Kidney (tissue), 14 donors: ENCODE data around the gene PPP2R2C. TPM values are rescaled to one million over a fixed set of nuclear protein-coding genes. Genes with fewer than 3 reads are reported as not detected.

Source experiments
- DNase-seq, 5 donors: peaks; one replicate each; pipeline ENCODE4 v3.0.0-alpha.2; 2013 to 2020
- FAIRE-seq: peaks from 2 replicates; lab custom pipeline; 2012; peaks lifted over from hg19 to GRCh38; lab: Jason Lieb, UNC
- H3K27ac ChIP-seq, 2 donors: one replicate each; pipeline ENCODE4 v1.7.0; 2013; ENCODE audit warnings: low read depth in 2 of 2, low read length in 2 of 2, inconsistent platforms in 1 of 2
- H3K27me3 ChIP-seq: one replicate; pipeline ENCODE4 v1.7.1; 2013; ENCODE audit warnings: low read length, inconsistent platforms; ENCODE audit not compliant: control insufficient read depth, insufficient read depth
- H3K36me3 ChIP-seq, 3 donors: one replicate each; pipeline versions ENCODE4 v1.7.0 to v1.7.1; 2013; ENCODE audit warnings: low read length in 3 of 3, control low read depth in 1 of 3, inconsistent platforms in 1 of 3; ENCODE audit not compliant: insufficient read depth in 3 of 3, control insufficient read depth in 2 of 3
- H3K4me1 ChIP-seq, 3 donors: one replicate each; pipeline versions ENCODE4 v1.7.0 to v1.7.1; 2013; ENCODE audit warnings: low read length in 3 of 3, inconsistent platforms in 1 of 3, low read depth in 1 of 3; ENCODE audit not compliant: control insufficient read depth in 2 of 3, insufficient read depth in 2 of 3
- H3K4me3 ChIP-seq, 3 donors: one replicate each; pipeline versions ENCODE4 v1.7.0 to v1.8.1; 2013; ENCODE audit warnings: low read length in 3 of 3, control low read depth in 1 of 3, inconsistent platforms in 1 of 3
- H3K9ac ChIP-seq, 3 donors: one replicate each; pipeline versions ENCODE4 v1.7.0 to v1.7.1; 2013; ENCODE audit warnings: low read length in 3 of 3, control low read depth in 1 of 3, inconsistent platforms in 1 of 3
- H3K9me3 ChIP-seq, 3 donors: one replicate each; pipeline versions ENCODE4 v1.7.0 to v1.7.1; 2013; ENCODE audit warnings: low read length in 3 of 3, control low read depth in 1 of 3, inconsistent platforms in 1 of 3; ENCODE audit not compliant: control insufficient read depth in 2 of 3, insufficient read depth in 1 of 3
- CTCF ChIP-seq: IDR thresholded peaks from 3 replicates; pipeline ENCODE4 v1.5.1; 2012; ENCODE audit warnings: mild to moderate bottlenecking, moderate library complexity, borderline replicate concordance; ENCODE audit not compliant: insufficient read depth; ENCODE audit errors: extremely low read depth
- intact Hi-C: fragments of 100-400 bp; cut with DNase I; formaldehyde crosslinking; loops from one replicate; pipeline ENCODE4 v1.11.1; 2022
- polyA plus RNA-seq: library from polyadenylated mRNA; stranded (reverse); fragments of 350-450 nt; fragmentation: Illumina TruSeq; extraction: RNeasy Lipid Tissue Mini Kit (QIAGEN cat#74804); gene quantifications from one replicate; pipeline ENCODE4 v1.2.3, GENCODE V29; 2014; ENCODE audit warnings: low read depth, low replicate concordance; ENCODE audit not compliant: insufficient read depth
- total RNA-seq: library from RNA; stranded (reverse); fragmentation: NEBNext Ultra II Directional; extraction: Animal tissue kit (Norgen Biotek cat#: 25700); gene quantifications from one replicate; pipeline ENCODE4 v1.2.1, GENCODE V29; 2021
- donor health status: control.
- donor health status: control.
- donor health status: control.
- donor health status: control.
- donor health status: control.
- donor health status: DM: yes; HTN: yes; CAD: no.
- donor health status: Normal renal cell carcinoma (clear cell type).

The PPP2R2C gene
- total and polyA plus RNA-seq, 2 donors from 2014 or later = 0.39 to 0.82 TPM

GRCh38 chr4:6441202-6441582 is 31.2 kb downstream of the PPP2R2C start:
- no peak overlapping the region for H3K27ac ChIP-seq
- FAIRE-seq = no peak
- DNase-seq = no peak

GRCh38 chr4:6440506-6441201 is 31.8 kb downstream of the PPP2R2C start:
- intact Hi-C loops = no loop called here
- Histone ChIP-seq H3K9ac (no peak overlapping the region), H3K4me3 (no peak overlapping the region), H3K4me1 (no peaks in the 10 kb centered on the region), H3K9me3 (peaks cover 0 to 4% (median 0%) of the 10 kb centered on the region in 3 donors), H3K27ac (no peak overlapping the region), H3K27me3 (no peaks in the 10 kb centered on the region), H3K36me3 (no peaks in the 10 kb centered on the region)
- FAIRE-seq (no peak), DNase-seq (no peak)
- no peak for TF ChIP-seq CTCF

More at GRCh38 chr4:6441202-6441582, 31.2 kb downstream of the PPP2R2C start:
- H3K4me1 ChIP-seq = no peaks in the 10 kb centered on the region
- H3K27me3 ChIP-seq = no peaks in the 10 kb centered on the region
- TF ChIP-seq CTCF = no peak
- intact Hi-C loops = no loop called here
- no peaks in the 10 kb centered on the region for H3K9me3 ChIP-seq
- H3K4me3 ChIP-seq = no peak overlapping the region
- H3K36me3 ChIP-seq = no peaks in the 10 kb centered on the region
- H3K9ac ChIP-seq = no peak overlapping the region

GRCh38 chr4:6439120-6439762 is 33.2 kb downstream of the PPP2R2C start:
- Histone ChIP-seq H3K4me3 (no peak overlapping the region), H3K36me3 (no peaks in the 10 kb centered on the region), H3K4me1 (no peaks in the 10 kb centered on the region), H3K27ac (no peak overlapping the region), H3K27me3 (no peaks in the 10 kb centered on the region), H3K9ac (no peak overlapping the region), H3K9me3 (peaks cover 0 to 17% (median 4%) of the 10 kb centered on the region in 3 donors)
- no peak for TF ChIP-seq CTCF
- no peak for FAIRE-seq
- DNase-seq = no peak
- intact Hi-C loops = no loop called here
